NOMO-1 (cell line): ENCODE measurements around the gene CAMK1D.

ENCODE experiments used
- DNase-seq, 2 experiments: peaks; one replicate each; lab custom pipeline; 2025; ENCODE audit not compliant: unreplicated experiment in 2 of 2; lab: John Stamatoyannopoulos, UW

The CAMK1D gene

DNA sequence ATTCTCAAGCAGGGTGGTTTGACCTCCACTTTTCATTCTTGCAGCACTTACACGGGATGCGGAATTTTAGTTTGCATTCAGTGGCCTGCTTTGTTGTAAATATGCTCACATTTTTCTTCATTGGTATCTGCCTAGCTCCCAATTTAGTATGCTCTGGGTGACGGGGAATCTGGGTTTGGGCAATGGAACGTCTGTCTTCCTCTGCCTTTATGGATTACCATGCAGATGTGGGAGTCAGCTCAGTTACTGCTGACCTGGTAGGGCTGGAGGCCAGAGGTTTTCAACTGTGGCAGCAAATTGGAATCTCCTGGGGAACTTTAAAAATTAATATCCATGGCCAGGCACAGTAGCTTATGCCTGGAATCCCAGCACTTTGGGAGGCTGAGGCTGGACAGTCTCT is 161.6 kb downstream of the CAMK1D start:
- DNase-seq, result no peak

- DNase-seq, result no peak
Measured at GRCh38 chr10:12511651-12512050, 162.3 kb downstream of the CAMK1D start.

GRCh38 chr10:12512332-12513002 is 163.1 kb downstream of the CAMK1D start:
- DNase-seq, result no peak

- no peak for DNase-seq
Measured at GRCh38 chr10:12513003-12513365, 163.6 kb downstream of the CAMK1D start.

- DNase-seq, result no peak
Measured at GRCh38 chr10:12513775-12514673, 164.7 kb downstream of the CAMK1D start.

DNA sequence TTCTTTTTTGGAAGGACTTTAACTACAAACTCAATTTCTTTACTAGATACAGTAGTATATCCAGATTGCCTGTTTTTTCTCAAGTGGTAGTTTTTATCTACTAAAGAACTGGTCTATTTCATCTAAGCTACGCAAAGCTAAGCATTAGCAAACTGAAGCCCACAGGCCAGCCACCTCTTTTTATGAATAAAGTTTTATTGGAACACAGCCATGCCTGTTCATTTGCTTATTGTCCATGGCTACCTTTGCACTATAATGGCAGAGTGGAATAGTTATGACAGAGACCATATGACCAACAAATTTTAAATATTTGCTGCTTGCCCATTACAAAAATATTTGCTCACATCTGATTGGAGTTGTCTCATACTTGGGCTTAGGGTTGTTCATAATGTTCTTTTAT is 168.7 kb downstream of the CAMK1D start:
- DNase-seq, result no peak

DNA sequence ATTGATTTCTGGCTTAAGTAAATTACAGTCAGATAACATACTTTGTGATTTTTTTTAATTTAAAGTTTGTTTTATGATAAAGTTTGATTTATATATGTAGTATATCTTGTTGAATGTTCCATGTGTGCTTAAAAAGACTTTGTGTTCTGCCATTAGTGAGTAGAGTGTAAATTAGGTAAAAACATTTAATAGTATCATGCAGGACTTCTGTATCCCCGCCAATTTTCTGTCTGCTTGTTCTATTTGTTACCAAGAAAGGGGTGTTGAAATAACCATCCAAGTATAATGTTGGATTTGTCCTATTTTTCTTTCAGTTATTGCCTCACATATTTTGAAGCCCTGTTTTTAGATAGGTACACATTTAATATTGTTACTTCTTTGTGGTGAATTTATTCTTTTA is 172.1 kb downstream of the CAMK1D start:
- DNase-seq, result no peak

- DNase-seq, result no peak
Measured at GRCh38 chr10:12526311-12526710, 177.0 kb downstream of the CAMK1D start.

- DNase-seq, result no peak
Measured at GRCh38 chr10:12529976-12530375, 180.6 kb downstream of the CAMK1D start.

DNA sequence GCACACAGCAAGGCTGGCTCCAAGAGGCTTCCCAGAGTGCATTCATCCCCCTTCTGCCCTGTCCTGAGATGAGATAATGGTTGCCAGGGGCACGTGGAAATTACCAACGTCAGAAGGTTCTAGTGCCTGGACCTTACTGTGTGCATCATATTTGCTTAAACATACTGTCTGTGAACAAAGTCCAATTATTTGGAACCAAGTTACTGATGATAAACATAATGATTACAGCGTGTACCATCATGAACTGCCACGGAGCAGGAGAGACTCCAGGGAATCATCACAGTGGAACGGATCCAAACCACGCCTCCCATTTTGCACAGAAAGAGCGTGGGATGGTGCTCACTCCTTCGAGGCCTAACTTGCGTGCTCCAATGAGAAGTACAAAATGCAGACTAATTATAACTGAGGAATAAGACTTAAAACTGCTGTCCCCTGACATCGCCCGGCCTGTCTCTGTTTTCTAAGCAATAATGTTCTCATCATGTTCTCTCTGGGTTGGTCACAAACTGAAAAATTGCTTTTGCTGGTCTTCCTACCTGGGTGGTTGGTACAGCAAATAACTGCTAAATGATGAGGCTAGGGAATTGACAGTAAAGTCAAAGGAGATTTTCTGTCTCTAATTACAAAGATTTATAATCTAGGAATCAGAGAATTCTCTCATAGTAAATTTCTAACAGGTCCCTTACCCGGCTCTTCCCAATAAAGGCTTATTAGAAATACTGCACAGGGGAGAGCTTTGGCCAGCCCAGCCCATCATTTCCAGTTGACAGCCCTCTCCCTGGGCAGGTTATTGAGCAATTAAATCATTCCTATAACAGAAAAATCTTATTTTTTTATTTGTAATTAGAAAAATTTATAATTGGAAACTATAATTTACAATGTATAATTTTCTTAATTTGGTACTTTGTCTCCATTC is 182.2 kb downstream of the CAMK1D start:
- DNase-seq, result no peak

DNA sequence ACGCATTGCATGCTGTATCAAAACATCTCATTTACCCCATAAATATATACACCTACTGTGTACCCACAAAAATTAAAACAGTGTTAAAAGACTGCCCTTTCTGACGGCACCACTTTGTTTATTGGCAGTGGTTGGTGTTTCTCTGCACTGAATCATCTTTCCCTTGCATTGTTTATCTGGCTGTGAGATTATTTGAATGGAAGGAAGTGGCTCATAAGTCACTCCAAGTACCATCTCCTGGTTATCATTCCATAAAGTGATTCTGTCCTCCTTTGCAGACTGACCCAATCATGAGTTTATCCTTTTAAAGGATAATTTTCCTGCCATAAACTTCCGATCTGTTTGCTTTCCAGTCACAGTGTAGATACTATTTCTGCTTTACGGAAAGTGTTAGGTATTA is 183.8 kb downstream of the CAMK1D start:
- no peak for DNase-seq

DNA sequence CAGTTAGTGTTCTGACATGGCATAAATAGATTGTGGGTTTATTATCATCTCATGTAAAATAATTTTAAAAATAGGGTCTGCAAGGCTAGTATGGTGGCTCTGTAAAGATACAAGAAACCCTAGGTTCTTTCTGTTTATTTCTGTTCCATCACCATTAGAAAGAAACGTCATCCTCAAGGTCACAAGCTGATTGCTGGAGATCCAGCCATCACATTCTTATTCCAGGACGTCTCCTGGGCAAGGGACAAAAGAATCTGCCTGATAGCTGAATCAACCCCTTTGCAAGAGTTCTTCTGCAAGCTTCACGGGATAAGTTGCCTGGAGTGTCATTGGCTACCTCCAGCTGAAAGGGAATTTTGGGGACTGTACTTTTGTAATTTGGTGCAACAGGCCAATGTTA is 184.4 kb downstream of the CAMK1D start:
- DNase-seq, result no peak

DNA sequence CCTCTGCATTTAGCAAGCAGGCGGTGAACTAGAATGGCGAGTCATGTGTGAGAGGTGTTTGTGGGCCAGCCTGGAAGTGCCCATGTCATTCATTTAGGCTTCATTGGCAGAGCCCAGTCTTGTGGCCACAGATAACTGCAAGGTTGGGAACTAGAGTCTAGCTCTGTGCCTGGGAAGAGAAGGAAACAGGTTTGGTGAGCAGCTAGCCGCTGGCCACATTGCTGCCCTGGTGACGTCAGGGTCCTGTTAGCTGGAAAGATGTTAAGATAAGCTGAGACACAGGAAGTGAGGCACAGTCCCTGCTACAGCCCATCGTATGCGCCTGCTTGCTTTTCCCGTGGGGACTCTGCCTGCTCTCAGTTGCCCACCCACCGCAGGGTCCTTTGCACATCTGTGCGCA is 185.5 kb downstream of the CAMK1D start:
- no peak for DNase-seq

GRCh38 chr10:12535656-12536055 is 186.3 kb downstream of the CAMK1D start:
- DNase-seq, result no peak

DNA sequence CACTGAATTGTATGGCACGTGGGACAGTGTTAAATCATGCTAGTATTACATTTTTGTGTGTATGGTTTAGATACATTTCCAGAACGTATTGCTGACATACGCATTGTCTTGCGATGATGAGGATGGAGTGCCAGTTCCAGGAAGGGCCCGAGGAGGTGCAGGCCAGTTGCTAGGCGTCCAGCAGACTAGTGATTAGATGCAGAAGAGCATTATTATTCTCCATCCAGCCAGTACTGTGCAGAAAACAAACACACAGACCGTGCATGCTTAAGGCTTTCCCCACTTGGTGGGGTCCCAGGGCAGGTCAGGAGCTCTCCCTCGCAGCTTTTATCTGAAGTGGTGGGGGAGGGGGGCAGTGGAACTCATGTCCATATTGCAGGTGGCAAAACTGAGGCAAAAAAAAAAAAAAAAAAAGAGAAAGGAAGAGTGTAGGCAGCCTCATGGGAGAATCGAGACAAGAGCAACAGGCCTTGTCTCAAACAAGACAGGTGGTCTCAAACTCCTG is 189.2 kb downstream of the CAMK1D start:
- DNase-seq, result no peak

- DNase-seq, result no peak
Measured at GRCh38 chr10:12539350-12540164, 190.2 kb downstream of the CAMK1D start.

GRCh38 chr10:12540341-12540781 is 191.0 kb downstream of the CAMK1D start:
- no peak for DNase-seq

GRCh38 chr10:12541446-12542067 is 192.2 kb downstream of the CAMK1D start:
- DNase-seq, result no peak

DNA sequence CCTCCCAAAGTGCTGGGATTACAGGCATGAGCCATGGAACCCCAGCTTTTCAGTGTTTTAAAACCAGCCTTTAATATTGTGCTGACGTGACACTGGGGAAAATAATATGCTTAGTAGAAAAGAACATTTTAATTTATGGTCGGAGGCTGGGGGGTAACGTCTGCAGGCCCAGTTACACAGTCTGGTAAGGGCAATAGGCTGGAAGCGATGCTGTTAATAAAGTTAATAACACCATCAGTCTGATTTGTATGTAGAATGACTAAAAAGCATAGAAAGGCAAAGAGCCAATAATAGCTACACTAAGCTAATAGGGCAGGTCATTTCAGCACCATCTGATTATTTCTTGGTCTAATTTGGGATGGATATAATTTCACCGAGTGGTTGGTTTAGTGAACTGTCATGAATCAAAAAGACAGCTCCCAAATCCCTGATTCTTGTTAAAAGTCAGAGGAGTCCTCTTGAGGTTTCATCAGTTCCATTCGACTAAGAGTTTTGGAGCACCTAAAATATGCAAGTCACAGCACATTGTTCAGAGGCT is 192.9 kb downstream of the CAMK1D start:
- no peak for DNase-seq
